ENCODE measurements around the gene MAN2B2. TPM values are rescaled to one million over a fixed set of nuclear protein-coding genes. Genes with fewer than 3 reads are reported as not detected.
"Not testable (repeated sequence)": the region's sequence is repeated elsewhere in the genome, so short reads cannot be mapped to it uniquely, and the experiment has no call there.

Gene MAN2B2
- total RNA-seq, 1 donor from 2014 or later: 27.5 TPM

DNA sequence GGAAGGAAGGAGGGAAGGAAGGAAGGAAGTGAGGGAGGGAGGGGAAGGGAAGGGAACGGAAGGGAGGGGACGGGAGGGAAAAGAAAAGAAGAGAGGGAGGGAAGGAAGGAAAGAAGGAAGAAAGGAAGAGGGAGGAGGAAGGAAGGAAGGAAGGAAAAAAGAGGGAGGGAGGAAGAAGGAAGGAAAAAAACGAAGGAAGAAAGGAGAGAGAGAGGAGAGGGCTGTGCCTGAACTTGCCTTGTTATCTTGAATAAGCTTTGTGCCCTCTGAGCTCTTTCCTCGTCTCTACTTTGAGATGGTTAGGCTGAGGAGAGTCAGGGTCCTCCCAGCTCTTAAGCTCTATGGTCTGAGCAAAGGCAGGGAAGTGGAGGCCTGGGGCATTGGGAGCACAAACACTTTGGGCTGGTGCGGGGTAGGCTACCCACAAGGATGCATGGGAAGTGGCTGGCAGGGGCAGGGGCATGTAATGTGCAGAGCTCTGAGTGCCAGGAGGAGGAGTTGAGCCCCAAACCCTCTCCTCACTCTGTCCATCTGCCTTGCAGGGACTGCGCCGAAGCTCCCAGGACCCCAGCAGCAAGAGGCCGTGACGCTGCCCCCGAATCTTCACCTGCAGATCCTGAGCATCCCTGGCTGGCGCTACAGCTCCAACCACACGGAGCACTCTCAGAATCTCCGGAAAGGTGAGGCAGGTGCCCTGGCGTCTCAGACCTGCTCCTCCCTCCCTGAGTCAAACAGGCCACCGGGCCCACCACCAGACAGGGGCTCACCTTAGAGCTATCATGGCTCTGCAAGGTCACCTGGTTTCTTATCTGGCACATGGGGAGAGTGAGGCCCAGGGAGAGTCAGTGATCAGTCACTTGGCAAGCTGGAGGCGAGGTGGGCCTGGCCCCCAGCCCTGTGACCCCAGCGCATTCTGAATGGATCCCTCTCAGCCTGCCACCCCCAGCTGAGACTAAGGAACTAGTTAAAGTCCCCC lies 39.0 kb downstream of the MAN2B2 start:
- intact Hi-C loops (cut with micrococcal nuclease): no loop called here

DNA sequence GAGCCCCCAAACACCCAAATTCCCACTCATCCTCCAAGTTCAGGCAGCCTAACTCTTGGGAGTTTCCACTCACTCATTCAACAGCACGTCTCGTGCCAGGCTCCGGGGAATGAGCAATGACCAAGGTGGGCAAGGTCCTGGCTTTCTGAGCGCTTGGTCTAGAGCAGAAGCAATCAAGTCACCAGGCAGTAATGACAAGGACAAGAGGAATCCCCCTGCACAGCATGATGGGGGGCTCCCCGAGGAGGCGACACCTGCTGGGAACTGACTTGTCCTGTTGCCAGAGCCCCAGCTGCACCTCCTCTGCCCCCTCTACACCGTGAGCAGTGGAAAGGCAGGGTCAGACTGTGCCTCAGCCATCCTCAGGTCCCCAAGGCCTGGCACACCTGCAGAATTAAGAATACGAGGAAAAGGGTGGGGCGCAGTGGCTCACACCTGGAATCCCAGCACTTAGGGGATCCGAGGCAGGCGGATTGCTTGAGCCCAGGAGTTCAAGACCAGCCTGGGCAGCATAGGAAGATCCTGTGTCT lies 39.8 kb downstream of the MAN2B2 start:
- intact Hi-C loops (cut with micrococcal nuclease): no loop called here

DNA sequence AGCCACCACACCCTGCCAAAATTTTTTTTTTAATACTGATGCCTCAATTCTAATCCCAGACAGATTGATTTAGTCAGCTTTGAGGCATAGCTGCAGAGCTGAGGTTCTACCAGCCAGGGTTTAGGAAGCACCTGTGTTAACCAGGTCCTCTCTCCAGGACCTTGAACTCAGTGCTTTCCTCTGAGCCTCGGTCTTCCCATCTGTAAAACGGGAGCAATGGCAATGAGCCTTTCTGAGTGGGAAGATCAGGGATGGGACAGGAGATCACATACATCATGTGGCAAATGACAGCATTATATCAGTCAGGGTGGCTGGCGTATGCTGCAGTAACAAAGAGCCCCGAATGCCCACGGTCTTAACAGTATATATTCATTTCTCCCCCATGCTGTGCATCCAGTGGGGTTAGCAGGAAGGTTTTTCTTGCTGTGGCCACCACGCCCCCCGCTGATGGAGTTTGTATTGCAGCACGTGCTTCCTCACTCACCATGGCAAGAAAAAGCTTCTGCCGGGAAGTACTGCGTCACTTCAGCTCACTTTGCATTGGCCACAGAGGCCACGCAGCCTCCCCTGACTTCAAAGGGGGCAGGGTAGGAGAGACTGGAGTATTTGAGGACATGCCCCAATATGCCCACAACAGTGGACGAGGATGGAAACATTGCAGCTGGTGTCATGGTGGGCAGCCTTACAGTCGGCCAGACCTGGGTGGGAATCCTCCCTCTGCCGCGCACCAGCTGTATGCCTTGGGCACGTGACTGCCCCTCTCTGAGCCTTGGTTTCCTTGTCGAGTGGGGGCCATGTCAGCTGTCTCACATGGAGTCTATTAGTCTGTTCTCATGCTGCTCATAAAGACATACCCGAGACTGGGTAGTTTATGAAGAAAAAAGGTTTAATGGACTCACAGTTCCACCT lies 41.4 kb downstream of the MAN2B2 start:
- intact Hi-C loops (cut with micrococcal nuclease): no loop called here

DNA sequence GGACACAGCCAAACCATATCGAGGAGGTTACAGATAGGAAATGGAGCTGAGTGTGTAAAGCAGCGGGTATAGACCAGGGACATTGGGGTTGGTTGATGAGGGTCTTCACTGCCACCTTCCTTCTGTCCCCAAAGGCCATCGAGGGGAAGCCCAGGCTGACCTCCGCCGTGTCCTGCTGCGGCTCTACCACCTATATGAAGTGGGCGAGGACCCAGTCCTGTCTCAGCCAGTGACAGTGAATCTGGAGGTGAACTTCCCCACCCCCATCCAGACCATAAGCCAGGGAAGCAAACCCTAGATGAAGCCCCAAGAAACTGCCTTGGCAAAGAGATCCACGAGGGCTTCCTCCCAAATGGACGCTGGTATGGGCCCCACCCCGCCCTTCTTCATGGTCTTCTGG lies 42.3 kb downstream of the MAN2B2 start:
- intact Hi-C loops (cut with micrococcal nuclease): no loop called here

DNA sequence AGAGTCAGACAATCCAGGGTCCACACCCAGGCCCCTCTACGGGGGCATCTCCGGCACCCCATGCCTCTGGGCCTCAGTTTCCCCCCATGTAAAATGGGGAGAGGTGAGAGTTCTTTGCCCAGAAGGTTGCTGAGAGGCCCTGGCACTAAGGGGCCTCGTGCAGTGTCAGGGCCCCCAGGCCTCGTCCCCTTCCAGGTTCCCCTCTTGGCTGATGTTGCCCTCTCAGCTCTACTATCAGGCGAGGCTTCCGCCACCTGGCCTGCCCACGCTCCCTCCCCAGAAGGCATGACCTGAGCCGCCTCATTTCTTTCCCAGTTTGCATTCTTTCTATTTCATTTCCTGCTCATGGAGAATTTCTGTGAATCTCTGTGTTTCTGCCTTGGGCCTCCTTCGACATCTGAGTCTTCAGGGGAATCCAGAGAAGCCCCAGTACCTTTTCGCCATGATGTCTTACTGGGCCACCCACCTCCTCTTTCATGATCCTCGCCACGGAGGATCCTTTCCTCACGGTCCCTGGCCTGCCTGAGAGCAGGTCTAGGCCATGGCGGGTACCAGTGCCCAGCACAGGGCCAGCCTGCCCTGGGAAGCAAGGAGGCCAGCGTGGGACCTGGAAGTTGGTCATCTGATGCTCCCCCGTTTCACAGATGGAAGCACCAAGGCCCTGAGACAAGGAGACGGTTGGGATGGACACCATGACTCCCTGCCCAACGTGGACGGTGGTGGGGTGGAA lies 43.6 kb downstream of the MAN2B2 start:
- intact Hi-C loops (cut with micrococcal nuclease): no loop called here

DNA sequence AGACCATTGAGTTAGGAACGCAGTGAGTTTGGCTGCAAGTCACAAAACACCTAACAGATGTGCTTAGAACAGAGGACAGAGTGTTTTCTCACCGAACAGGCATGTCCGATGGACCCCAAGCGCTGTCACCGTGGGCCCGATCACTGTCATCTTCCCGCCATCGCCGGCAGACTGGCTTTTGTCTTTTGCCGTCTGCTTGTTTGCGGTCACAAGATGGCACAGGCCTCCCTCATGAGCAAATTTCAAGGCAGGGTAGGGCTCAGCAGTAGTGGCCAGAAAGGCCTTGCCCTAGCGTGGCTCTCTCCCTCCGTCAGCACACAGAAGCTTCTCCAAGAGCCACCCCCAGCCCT lies 44.1 kb downstream of the MAN2B2 start:
- intact Hi-C loops (cut with micrococcal nuclease): no loop called here

DNA sequence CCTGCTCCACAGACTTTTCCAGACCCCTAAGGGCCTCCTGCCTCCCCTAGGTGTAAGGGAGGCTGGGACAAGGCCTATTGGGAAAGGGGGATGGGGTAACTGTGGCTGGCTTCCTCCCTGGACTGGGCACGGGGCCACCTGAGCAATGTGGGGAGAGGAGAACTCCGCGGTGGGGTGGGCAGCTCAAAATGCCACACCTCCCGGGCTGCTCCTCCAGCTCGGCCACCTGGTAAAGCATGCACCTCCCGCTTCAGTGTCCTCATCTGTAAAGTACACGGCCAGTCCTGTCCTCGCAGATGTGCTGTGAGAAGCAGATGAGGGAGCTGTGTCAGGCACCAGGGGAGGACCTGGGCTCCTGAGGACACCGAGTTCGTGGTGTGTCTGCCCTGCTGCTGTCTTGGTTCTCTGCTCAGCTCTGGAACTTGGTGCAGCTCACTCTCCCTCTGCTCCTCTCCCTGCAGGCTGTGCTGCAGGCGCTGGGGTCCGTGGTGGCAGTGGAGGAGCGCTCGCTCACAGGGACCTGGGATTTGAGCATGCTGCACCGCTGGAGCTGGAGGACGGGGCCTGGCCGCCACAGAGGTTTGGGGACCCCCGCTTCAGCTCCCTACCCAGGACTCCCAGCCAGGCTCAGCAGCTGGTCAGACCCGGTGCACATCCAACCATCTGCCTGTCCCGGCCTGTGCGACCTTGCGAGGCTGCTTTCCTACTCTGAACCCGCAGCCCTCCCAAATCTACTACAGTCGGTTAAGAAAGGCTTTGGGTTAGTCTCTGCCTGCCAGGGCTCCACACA lies 44.7 kb downstream of the MAN2B2 start:
- intact Hi-C loops (cut with micrococcal nuclease): no loop called here

DNA sequence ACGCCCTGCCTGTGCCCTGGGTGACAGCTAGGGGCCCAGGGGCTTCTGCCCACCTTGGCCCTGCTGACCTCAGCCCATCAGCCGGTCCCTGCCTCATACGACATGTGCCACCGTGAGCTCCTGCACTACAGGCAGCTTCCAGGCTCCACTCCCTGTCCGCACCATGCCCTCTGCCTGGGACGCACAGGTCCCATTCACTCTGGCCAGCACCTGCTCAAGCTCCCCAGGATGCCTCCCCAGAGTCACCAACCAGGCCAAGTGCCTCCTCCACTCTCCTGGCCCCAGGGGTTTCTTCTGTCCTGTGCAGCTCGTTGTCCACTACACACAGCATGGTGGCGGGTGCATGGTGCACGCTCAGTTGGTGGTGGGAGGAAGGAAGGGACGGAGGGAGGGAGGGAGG lies 45.3 kb downstream of the MAN2B2 start:
- intact Hi-C loops (cut with micrococcal nuclease): no loop called here

DNA sequence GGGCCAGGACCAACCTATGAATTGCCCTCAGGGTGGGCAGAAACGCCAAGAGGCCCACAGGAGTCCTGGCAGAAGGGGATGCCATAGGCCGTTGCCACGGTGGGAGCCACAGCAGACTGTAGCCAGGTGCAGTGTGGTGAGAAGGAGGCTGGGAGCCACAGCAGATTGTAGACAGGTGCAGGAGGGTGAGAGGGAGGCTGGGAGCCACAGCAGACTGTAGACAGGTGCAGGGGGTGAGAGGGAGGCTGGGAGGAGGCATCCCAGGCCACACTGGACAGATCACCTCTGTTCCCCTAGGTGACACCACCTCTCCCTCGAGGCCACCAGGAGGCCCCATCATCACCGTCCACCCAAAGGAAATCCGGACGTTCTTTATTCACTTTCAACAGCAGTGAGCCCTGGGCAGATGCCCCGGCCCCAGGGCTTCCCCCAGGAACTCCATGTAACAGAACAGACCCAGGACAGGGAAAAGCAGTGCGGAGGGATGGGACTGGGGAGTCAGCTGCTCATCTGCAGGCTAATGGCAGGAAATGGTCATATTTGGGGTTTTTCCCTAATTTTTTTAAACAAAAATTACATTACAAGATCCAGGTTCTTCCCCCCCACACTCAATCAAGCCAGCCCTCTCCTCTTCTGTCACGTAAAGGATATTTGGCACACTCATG lies 46.0 kb downstream of the MAN2B2 start:
- intact Hi-C loops (cut with micrococcal nuclease): no loop called here

DNA sequence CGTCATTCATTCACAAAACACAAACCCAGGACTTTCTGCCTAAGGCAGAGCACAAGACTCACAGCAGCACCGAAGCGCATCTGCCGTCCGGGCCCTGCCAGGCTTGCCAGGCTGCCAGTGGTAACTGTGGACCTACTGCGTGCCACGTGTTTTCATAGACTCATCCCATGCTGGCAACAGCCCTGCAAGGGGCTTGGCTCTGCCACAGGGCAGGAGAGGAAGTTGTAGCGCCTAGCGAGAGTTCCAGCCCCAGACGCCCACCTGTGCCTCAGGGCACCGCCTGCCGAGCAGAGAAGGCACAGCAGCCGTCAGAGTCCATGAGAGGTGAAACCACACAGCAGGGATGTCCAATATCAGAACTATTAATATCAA lies 46.6 kb downstream of the MAN2B2 start:
- intact Hi-C loops (cut with micrococcal nuclease): no loop called here

DNA sequence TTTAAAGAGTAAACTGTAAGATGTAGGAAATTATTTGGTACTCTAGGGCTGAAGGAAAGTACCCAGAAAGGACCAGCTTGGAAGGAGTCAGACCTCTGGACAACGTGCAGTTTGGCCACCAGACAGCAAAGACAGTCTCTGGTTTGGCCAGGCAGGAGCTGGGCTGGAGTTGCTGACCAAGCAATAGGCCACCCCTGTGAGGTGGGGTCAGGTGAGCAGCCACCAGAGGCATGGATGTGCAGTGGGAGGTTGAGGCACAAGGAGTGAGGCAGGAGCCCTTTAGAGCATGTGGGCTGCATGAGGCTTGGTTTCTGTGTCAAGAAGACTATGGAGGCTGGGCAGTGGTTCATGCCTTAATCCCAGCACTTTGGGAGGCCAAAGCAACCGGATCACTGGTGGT lies 47.8 kb downstream of the MAN2B2 start:
- intact Hi-C loops (cut with micrococcal nuclease): no loop called here

DNA sequence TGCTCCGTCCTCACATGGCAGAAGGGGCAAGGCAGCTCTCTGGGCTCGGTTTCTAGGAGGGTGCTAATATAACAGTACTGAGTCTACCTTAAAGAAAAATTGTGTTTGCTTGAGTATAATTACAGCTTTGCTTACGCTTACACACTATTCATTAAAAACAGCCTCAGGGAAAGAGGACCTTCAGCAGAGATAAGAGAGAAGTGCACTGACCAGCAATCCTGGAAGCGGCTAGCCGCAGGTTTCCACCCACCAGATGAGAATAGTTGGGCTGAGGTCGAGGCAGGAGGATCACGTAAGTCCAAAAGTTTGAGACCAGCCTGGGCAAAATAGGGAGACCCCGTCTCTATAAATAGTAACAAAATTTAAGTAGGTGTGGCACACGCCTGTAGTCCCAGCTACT lies 50.3 kb downstream of the MAN2B2 start:
- intact Hi-C loops (cut with micrococcal nuclease): no loop called here

DNA sequence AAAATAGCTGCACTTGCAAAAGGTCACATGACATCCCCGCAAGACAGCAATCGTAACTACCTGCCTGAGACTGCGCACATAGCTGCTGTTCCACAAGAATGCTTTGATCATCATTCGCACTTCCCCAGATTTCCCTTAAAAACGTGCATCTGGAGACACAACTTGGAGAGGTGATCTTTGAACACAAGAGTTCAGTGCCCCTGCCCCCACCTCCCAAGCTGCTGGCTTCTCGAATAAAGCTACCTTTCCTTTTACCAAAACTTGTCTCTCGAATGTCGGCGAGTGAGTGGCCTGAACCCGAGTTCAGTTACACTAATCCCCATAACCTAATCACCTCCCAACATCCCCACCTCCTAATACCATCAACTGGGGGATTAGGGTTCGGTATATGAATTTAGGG lies 51.1 kb downstream of the MAN2B2 start:
- intact Hi-C loops (cut with micrococcal nuclease): no loop called here

DNA sequence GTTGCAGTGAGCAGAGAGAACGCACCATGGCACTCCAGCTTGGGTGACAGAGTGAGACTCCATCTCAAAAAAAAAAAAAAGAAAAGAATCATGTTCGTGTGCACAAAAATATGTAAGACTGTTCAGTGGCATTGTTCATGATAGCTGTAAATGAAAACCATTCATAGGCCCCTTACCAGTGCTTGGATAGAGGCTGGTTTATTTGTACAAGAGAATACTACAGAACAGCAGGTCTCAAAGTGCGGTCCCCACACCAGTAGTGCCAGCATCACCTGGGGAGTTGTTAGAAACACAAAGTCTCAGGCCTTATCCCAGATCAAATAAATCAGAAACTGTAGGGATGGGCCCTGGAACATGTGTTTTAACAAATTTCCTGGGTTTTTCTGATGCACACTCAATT lies 52.8 kb downstream of the MAN2B2 start:
- intact Hi-C loops (cut with micrococcal nuclease): no loop called here

DNA sequence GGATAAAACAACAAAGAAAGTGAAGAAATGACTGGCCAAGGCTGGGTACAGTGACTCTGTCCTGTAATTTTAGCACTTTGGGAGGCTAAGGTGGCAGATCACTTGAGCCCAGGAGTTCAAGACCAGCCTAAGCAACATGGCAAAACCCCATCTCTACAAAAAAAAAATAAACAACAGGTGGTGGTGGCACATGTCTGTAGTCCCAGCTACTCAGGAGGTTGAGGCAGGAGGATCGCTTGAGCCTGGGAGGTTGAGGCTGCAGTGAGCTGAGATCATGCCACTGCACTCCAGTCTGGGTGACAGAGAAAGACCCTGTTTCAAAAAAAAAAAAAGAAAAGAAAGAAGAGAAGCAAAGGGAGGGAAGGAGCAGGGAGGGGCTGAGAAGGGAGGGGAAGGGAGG lies 53.5 kb downstream of the MAN2B2 start:
- intact Hi-C loops (cut with micrococcal nuclease): not testable (repeated sequence)

DNA sequence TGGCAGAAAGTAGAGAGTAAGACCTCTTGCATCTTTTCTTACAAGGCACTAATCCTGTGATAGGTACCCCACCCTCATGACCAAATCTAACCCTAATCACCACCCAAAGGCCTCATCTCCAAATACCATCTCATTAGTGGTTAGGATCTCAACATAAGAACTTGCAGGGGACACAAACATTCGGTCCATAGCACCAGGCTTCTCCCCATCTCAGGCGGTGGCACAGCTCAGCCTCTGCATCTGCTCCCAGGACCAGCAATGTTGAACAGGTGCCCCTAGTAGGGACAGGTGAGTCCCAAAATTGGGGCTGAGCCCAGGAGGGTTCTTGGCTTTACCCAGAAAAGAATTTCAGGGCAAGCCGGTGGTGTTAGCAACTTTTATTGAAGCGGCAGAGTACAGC lies 57.1 kb downstream of the MAN2B2 start:
- intact Hi-C loops (cut with micrococcal nuclease): no loop called here

DNA sequence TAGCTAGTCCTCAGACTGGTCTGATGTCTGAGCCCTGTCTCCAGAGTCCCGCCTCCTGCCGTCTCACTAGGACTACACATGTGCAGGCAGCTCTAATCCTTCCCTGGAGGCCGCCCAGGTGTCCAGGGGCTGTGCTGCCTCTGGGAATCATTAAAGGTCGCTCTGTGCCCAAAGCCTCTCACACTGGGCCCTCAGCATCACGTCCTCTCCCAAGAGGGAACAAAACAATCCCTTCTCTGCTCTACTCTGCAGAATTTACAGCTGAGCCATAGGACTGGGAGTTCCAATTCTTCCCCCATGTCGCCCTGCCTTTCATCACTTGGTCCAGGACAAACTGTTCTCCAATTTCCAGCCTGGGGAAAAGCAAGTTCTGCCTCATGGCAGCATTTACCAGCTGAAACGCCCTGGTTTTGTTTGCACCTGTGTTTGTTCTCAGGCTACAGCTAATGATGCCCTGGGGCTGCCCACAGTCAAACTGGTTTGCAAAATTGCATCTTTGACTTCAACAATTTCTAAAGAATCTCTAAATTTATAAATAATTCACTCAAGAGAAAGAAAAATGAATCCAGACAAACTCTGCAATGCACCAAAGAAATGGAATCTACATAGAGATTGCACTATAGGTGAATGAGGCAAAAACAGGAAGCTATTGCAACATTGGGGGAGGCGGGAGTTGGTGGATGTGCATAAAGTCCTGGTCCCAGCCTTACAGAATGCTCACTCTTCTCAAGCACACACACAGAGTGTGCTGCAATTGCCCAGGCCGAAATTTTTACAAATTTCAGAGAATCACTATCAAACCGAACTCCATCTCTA lies 58.3 kb downstream of the MAN2B2 start:
- intact Hi-C loops (cut with micrococcal nuclease): no loop called here

DNA sequence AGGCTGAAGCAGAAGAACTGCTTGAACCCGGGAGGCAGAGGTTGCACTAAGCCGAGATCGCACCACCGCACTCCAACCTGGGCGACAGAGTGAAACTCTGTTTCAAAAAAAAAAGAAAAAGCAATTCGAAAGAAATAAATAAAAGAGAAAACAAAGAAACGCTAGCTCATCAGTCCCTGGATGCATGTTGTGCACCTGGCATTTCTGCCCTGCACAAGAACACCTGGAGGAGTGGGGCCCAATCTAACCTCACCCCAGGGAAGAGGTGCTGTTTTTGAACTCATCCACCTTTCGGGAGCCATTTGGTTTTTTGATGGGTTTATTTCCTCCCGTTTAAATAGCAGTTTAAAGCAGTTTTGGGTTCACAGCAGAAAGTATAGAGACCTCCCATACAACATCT lies 59.8 kb downstream of the MAN2B2 start:
- intact Hi-C loops (cut with micrococcal nuclease): no loop called here

DNA sequence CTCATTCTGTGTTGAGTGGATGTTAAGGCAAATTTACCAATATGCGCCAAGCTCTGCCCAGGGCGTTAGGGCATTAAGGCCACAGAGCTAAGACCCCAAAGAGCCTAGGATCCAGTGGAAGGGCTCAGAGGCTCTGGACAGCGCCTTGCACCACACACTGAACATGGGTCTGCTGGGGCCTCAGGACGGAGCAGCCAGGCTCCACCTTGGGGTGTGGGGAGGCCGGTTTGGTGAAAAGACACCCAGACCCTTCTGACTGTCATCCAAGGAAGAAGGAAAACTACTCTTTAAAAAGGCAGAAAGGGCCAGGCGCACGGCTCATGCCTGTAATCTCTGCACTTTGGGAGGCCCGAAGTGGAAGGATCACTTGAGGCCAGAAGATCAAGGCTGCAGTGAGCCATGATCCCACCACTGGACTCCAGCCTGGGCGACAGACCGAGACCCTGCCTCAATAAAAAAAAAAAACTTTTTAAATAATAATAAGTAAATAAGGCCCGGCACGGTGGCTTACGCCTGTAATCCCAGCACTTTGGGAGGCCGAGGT lies 64.2 kb downstream of the MAN2B2 start:
- intact Hi-C loops (cut with micrococcal nuclease): no loop called here

Data from T-helper 2 cell treated with Interferon-gamma antibody and Interleukin-4, amounts not matched to agents 100 ng/mL and 5 ng/mL, for 36 hours (primary cell).